ENCODE data around the gene CDH23.

Gene CDH23

GRCh38 chr10:71772832-71773220 is 376.1 kb downstream of the CDH23 start:
- TF ChIP-seq POLR2AphosphoS5 (IDR thresholded peaks at IDR 0.05; ENCODE audit: low read depth, low read length) (no peak), SIN3A (IDR thresholded peaks at IDR 0.05; ENCODE audit: borderline replicate concordance, insufficient read depth, low read length) (no peak), REST (IDR thresholded peaks at IDR 0.05; ENCODE audit: insufficient read depth in 1 of 2, low read depth in 2 of 2, low read length in 2 of 2) (no peak)

- TF ChIP-seq FOXP2 (optimal IDR thresholded peaks at IDR 0.05; ENCODE audit: borderline replicate concordance, extremely low read depth, extremely low read length, insufficient read depth), result no peak
- no peak for TF ChIP-seq REST (IDR thresholded peaks at IDR 0.05; ENCODE audit: insufficient read depth in 1 of 2, low read depth in 2 of 2, low read length in 2 of 2)
- TF ChIP-seq POLR2AphosphoS5 (IDR thresholded peaks at IDR 0.05; ENCODE audit: low read depth, low read length), result no peak
- TF ChIP-seq TAF1 (IDR thresholded peaks at IDR 0.05; ENCODE audit: borderline replicate concordance, insufficient read depth, low read length), result no peak
- no peak for TF ChIP-seq SIN3A (IDR thresholded peaks at IDR 0.05; ENCODE audit: borderline replicate concordance, insufficient read depth, low read length)
These were observed 376.7 kb downstream of the CDH23 start, which contains the start of gene VSIR for GRCh38 chr10:71773221-71773971. Gene VSIR, minus strand, starts transcription at chr10:71773520. Its CDS starts 81 bp downstream, at chr10:71773439.

- TF ChIP-seq TAF1 (IDR thresholded peaks at IDR 0.05; ENCODE audit: borderline replicate concordance, insufficient read depth, low read length), result no peak
These were observed 378.4 kb downstream of the CDH23 start for GRCh38 chr10:71774916-71775702.

GRCh38 chr10:71776481-71776925 is 379.8 kb downstream of the CDH23 start:
- TF ChIP-seq TAF1 (IDR thresholded peaks at IDR 0.05; ENCODE audit: borderline replicate concordance, insufficient read depth, low read length) (no peak), FOXP2 (optimal IDR thresholded peaks at IDR 0.05; ENCODE audit: borderline replicate concordance, extremely low read depth, extremely low read length, insufficient read depth) (no peak), POLR2AphosphoS5 (IDR thresholded peaks at IDR 0.05; ENCODE audit: low read depth, low read length) (no peak), SIN3A (IDR thresholded peaks at IDR 0.05; ENCODE audit: borderline replicate concordance, insufficient read depth, low read length) (no peak), REST (IDR thresholded peaks at IDR 0.05; ENCODE audit: insufficient read depth in 1 of 2, low read depth in 2 of 2, low read length in 2 of 2) (no peak)

- TF ChIP-seq SIN3A (IDR thresholded peaks at IDR 0.05; ENCODE audit: borderline replicate concordance, insufficient read depth, low read length), result no peak
- TF ChIP-seq FOXP2 (optimal IDR thresholded peaks at IDR 0.05; ENCODE audit: borderline replicate concordance, extremely low read depth, extremely low read length, insufficient read depth), result no peak
- TF ChIP-seq TAF1 (IDR thresholded peaks at IDR 0.05; ENCODE audit: borderline replicate concordance, insufficient read depth, low read length), result no peak
- TF ChIP-seq REST (IDR thresholded peaks at IDR 0.05; ENCODE audit: insufficient read depth in 1 of 2, low read depth in 2 of 2, low read length in 2 of 2), result no peak
- TF ChIP-seq POLR2AphosphoS5 (IDR thresholded peaks at IDR 0.05; ENCODE audit: low read depth, low read length), result no peak
These were observed 380.7 kb downstream of the CDH23 start for GRCh38 chr10:71777213-71777985.
